Epidermal melanocyte (primary cell): ENCODE results near the gene STX17.
"Not testable (repeated sequence)": the region's sequence is repeated elsewhere in the genome, so short reads cannot be mapped to it uniquely, and the experiment has no call there.

Source experiments
- DNase-seq: peaks from one replicate; pipeline ENCODE4 v3.0.0; 2011; ENCODE audit warnings: low spot score; ENCODE audit not compliant: insufficient read length

STX17 gene

DNA sequence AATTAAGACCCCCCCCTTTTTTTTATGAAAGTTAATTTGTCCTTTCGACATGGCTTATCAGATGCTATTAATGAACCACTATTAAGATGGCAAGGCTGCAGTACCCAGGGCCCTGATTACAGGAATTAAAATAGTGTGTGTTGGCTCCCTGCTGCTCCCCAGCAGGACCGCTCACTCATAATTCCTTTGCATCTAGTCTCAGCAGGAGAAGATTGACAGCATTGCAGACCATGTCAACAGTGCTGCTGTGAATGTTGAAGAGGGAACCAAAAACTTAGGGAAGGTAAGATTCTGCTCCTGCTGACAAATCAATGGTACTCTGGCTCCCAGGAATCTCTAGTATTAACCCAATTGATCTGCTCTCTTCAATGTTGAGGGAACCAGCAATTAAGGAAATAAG is 61.0 kb downstream of the STX17 start:
- DNase-seq: no peak

DNA sequence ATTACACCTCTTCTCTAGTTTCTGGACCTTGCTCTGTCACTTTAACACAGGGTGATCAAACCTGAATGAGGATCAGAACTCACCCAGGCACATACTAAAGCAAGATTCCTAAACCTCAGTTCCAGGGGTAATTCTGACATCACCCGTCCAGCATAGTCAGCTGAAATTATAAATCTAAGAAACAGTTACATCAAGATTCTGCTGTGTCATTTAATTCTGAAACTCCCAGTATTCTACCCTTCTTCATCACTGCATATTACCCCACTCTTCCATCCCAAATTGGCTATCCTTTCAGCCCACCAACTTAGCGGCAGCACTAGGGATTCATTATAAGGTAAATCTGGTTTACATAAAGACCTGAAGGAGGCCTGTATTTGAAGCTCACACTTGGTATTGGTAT is 64.0 kb downstream of the STX17 start:
- DNase-seq: no peak

DNA sequence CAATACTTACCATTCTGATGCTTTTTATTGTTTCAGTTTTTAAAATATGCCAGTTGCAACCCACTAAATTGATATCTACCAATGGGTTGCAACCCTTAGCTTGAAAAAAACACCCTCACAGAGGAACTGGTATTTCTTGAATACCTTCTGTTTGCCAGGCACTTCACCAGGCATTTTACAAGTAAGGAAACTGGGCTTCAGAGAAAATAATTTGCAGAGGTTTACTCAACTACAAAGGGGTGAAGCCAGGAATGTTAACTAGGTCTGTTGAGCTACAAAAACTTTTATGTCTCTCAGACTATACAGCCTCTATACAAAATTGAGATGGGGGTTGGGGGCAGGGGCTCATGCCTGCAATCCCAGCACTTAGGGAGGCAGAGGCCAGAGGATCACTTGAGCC is 65.0 kb downstream of the STX17 start:
- no peak for DNase-seq

DNA sequence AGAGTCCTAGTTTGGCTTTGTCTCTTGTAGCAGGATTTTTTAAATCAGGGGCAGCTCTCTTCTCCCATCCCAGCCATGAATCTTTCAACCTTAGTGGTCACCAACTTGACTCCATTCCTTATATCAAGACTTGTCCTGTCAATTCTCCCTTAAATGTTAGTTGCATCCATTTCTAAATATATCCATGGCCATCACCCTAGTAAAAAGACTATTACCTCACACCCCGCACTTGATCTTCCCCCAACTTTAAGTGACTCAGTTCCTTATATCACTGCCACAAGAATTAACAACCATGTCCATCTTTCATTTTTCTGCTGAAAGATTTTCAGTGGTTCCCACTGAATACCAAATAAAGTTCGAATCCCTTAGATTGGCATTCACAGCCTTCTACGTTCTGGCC is 67.0 kb downstream of the STX17 start:
- DNase-seq: no peak

- DNase-seq: no peak
Measured at GRCh38 chr9:99977033-99977792, 70.8 kb downstream of the STX17 start.

DNA sequence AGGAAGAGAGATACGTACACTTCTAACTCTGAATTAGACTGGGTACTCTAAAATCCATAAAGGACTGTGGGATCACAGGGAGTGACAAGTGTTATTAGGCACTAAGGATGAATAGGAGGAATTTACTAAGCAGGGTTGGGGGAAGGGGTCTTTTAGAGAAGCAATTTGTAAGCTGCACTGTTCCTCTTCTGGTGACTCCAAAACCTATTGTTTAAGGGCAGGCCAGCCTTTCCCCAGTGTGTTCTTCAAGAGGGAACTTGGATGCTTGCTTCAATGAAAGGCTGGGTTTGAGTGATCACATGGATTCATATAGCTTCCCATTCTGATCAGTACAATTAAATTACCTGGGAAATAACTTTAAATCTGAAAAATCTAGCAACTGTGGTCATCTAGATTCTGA is 71.8 kb downstream of the STX17 start:
- DNase-seq: no peak

DNA sequence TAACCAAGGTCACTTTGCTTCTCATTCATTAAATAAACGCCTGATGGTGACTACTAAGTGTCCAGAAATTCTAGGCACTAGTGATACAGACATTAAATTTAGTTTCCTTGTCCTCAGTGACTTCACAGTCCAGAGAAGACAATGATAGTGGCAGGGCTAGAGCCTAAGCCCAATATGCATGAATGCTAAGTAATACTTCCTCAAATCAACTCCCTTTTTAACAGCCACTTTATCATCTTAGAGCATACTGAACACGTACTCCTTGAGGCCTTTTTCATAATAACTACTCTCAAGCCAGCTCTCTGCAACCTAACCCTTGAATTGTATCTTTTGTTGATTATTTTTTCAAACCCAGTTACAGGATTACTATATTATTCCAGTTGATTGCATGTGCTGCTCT is 74.1 kb downstream of the STX17 start:
- DNase-seq: no peak

GRCh38 chr9:99986642-99987041 is 80.2 kb downstream of the STX17 start:
- no peak for DNase-seq

GRCh38 chr9:99990508-99990907 is 84.1 kb downstream of the STX17 start:
- not testable (repeated sequence) for DNase-seq

DNA sequence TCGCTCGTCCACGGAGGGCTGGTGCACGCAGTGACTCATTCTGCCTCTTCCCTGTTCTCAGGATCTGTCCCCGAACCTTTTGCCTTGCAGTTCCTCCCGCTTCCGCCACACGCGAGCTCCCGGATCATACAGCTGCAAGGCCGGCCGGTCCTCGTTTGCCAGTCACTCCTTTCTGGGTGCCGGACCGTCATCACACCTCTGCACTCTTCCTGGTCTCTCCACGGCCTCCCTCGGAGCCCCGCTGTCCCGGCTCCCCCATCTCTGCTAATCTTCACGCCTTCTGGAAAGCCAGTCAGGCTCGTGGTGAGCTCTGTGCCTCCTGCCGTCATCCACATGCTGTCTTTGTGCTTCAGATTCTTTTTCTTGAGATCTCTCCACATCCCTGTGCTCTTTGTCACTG is 91.8 kb downstream of the STX17 start:
- DNase-seq: no peak

DNA sequence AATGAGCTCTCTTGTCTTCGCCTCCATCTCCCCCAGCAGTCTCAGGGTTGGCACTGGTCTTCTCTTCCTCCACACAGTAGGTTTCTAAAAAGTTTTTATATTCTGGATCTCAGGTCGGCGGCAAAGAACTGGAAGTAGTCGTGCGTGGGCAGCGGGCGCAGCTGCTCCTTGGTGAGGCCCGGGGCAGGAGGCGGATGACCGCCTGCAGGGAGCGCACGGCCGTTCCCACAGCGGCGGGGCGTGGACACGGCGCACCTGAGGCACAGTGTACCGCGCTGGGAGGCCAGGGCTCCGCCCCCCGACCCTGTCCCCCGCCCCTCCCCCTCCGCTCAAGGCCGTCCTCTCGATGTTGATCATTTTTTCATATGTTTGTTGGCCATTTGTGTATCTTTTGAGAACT is 92.4 kb downstream of the STX17 start:
- DNase-seq: no peak

GRCh38 chr9:99999797-100000196 is 93.3 kb downstream of the STX17 start:
- DNase-seq: no peak

DNA sequence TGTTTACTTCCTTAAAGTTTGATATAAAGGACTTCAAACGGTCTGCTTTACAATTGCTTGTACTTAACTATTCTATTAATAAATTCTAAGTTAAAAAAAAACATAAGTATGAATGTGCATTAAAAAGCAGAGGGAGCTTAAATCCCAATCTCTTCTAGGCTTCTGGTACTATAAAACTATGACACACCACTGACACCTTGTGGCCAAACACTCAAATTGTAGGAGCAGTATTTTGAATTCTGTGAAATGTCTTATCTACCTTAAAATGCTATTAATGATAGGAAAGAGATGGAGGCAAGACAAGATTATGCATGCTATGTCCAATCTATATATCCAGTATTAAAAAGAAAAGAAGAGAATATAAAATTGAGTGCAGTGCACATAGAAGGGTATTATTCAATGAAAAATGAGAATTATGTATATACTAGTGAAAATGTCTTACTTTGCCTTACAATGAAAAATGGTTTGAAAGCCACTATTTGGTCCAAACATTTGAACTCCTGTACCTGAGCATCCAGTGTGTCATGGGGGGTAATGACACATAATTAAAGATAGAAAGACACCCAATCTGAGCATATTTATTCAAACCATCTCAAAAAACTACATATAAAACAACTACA is 104.7 kb downstream of the STX17 start:
- DNase-seq: no peak

GRCh38 chr9:100012279-100012678 is 105.8 kb downstream of the STX17 start:
- no peak for DNase-seq

- no peak for DNase-seq
Measured at GRCh38 chr9:100013573-100013972, 107.1 kb downstream of the STX17 start.

DNA sequence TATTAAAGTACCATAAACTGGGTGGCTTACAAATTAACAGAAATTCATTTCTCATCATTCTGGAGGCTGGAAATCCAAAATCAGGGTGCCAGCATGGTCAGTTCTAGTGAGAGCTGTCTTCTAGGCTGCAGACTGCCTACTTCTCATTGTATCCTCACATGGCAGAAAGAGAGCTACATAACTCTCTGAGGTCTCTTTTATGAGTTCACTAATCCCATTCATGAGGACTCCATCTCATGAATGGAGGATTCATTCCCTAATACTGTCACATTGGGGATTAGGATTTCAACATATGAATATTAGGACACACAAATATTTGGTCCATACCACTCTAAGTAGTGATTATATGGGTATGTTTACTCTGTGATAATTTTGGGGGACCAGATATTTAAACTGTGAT is 108.4 kb downstream of the STX17 start:
- no peak for DNase-seq

DNA sequence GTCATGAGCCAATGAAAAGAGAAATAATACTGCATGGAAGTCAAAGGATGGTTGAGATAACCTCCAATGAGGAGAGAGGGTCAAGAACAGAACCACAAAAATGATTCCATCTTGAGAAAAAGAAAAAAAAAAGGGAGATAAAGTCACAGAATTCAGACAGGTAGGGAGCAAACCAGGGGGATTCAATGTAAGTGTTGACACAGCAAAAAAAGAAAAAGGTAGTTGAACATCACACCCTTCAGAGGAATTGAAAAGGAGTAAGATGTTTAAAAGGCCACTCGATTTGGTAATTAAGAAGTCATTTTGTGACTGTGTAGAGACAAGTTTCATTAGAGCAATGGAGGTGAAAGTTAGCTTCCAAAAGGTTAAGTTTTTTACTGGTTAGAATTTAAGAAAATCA is 113.1 kb downstream of the STX17 start:
- no peak for DNase-seq
